SK-N-SH treated with all-trans-retinoic acid at 6 μM for 48 hours (cell line): ENCODE data around the gene ITPRIPL1.

ENCODE experiments used
- ATAC-seq: fragments of 200-7000 bp; cut with Tn5 transposase; 3 replicates; pipeline ENCODE4 v1.9.1; 2020; ENCODE audit warnings: mild to moderate bottlenecking, moderate library complexity
- ARNTL ChIP-seq: fragments of 450-650 bp; formaldehyde crosslinking; IDR thresholded peaks from 2 replicates; pipeline ENCODE4 v1.5.0; 2020; ENCODE audit warnings: low read depth, mild to moderate bottlenecking, moderate library complexity, borderline replicate concordance
- BACH2 ChIP-seq: fragments of 250-450 bp; sonication (Bioruptor Pico); IDR thresholded peaks from 2 replicates; pipeline ENCODE4 v1.9.0; 2021; ENCODE audit warnings: mild to moderate bottlenecking, borderline replicate concordance
- CSDC2 ChIP-seq: fragments of 250-450 bp; sonication (Bioruptor Pico); IDR thresholded peaks from 2 replicates; pipeline ENCODE4 v1.5.0; 2020; ENCODE audit warnings: mild to moderate bottlenecking, moderate library complexity
- ESRRG ChIP-seq: fragments of 250-450 bp; sonication (Bioruptor Pico); IDR thresholded peaks from 2 replicates; pipeline ENCODE4 v1.6.1; 2021; ENCODE audit warnings: mild to moderate bottlenecking
- GLIS3 ChIP-seq: fragments of 250-450 bp; sonication (Bioruptor Pico); IDR thresholded peaks from 2 replicates; pipeline ENCODE4 v1.5.0; 2020; ENCODE audit warnings: mild to moderate bottlenecking, moderate library complexity
- ISL1 ChIP-seq: fragments of 250-450 bp; sonication (Bioruptor Pico); IDR thresholded peaks from 2 replicates; pipeline ENCODE4 v2.1.2; 2022; ENCODE audit warnings: mild to moderate bottlenecking, moderate library complexity
- PPARA ChIP-seq: fragments of 250-450 bp; sonication (Bioruptor Pico); IDR thresholded peaks from 2 replicates; pipeline ENCODE4 v1.5.0; 2020; ENCODE audit warnings: mild to moderate bottlenecking, borderline replicate concordance
- RARB ChIP-seq: fragments of 250-450 bp; sonication (Bioruptor Pico); IDR thresholded peaks from 2 replicates; pipeline ENCODE4 v1.8.0; 2021; ENCODE audit warnings: mild to moderate bottlenecking, moderate library complexity
- SNAI2 ChIP-seq: fragments of 250-450 bp; sonication (Bioruptor Pico); IDR thresholded peaks from 2 replicates; pipeline ENCODE4 v1.5.0; 2020; ENCODE audit warnings: mild to moderate bottlenecking, moderate library complexity
- TCF4 ChIP-seq: fragments of 250-450 bp; sonication (Bioruptor Pico); IDR thresholded peaks from 2 replicates; pipeline ENCODE4 v1.8.0; 2021; ENCODE audit warnings: mild to moderate bottlenecking, moderate library complexity, borderline replicate concordance
- TOX ChIP-seq: fragments of 250-450 bp; sonication (Bioruptor Pico); IDR thresholded peaks from 2 replicates; pipeline ENCODE4 v1.8.0; 2021; ENCODE audit warnings: mild to moderate bottlenecking, moderate library complexity, borderline replicate concordance
- ZC3H10 ChIP-seq: fragments of 250-450 bp; sonication (Bioruptor Pico); IDR thresholded peaks from 2 replicates; pipeline ENCODE4 v1.5.1; 2021; ENCODE audit warnings: mild to moderate bottlenecking, moderate library complexity
- ZFP3 ChIP-seq: fragments of 250-450 bp; sonication (Bioruptor Pico); IDR thresholded peaks from 2 replicates; pipeline ENCODE4 v1.5.0; 2020; ENCODE audit warnings: mild to moderate bottlenecking, moderate library complexity
- ZFP30 ChIP-seq: fragments of 450-650 bp; formaldehyde crosslinking; IDR thresholded peaks from 2 replicates; pipeline ENCODE4 v1.5.0; 2022; ENCODE audit warnings: mild to moderate bottlenecking, moderate library complexity
- ZNF565 ChIP-seq: fragments of 450-650 bp; formaldehyde crosslinking; conservative IDR thresholded peaks from 2 replicates; pipeline ENCODE4 v1.5.0; 2020; ENCODE audit warnings: low read depth, mild to moderate bottlenecking, moderate library complexity
- ZNF70 ChIP-seq: fragments of 450-650 bp; formaldehyde crosslinking; IDR thresholded peaks from 2 replicates; pipeline ENCODE4 v1.5.0; 2020; ENCODE audit warnings: mild to moderate bottlenecking, moderate library complexity
- ZNF8 ChIP-seq: fragments of 450-650 bp; formaldehyde crosslinking; IDR thresholded peaks from 2 replicates; pipeline ENCODE4 v1.5.0; 2020; ENCODE audit warnings: mild to moderate bottlenecking, moderate library complexity
- TF ChIP-seq, protein P1 (sequence below): fragments of 250-450 bp; sonication (Bioruptor Pico); IDR thresholded peaks from 2 replicates; pipeline ENCODE4 v1.8.0; 2020; ENCODE audit warnings: mild to moderate bottlenecking, moderate library complexity, borderline replicate concordance
- TF ChIP-seq, protein P2 (sequence below): fragments of 250-450 bp; sonication (Bioruptor Pico); IDR thresholded peaks from 2 replicates; pipeline ENCODE4 v1.8.0; 2021; ENCODE audit warnings: low read depth, mild to moderate bottlenecking, moderate library complexity, borderline replicate concordance
- TF ChIP-seq, protein P3 (sequence below): fragments of 250-450 bp; sonication (Bioruptor Pico); IDR thresholded peaks from 2 replicates; pipeline ENCODE4 v1.5.1; 2020; ENCODE audit warnings: low read depth, mild to moderate bottlenecking, moderate library complexity

ITPRIPL1 gene

DNA sequence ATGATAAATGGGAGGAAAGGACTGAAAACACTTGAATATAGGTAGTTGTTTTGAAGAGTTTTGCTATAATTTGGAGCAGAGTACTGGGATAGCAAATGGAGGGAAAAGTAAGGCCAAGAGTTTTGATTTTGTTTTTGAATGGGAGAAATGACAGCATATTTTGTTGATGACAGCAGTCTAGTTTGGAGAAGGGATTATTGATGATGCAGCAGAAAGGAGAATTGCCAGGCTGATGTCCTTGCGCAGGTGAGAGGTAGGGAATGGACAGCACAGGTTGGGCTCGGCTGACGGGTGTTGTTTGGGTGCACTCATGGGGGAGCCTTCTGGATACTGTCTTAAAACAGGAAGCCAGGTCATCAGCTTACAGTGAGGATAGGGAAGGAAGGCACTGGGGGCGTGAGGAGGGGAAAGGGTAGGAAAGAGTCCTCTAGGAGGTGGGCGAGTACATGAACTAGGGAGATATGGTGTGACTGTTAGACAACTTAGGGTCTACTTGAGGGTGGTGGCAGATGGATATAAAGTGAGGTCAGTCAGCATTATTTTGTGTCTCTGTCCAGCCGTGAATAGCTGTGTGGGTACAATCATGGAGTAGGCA, 20.8 kb downstream of the ITPRIPL1 start:
- TF ChIP-seq TCF4 (CRISPR knock-in tag): no peak
- no peak for TF ChIP-seq PPARA
- TF ChIP-seq SNAI2: no peak
- TF ChIP-seq GLIS3 (CRISPR knock-in tag): no peak
- no peak for TF ChIP-seq ZNF8 (CRISPR knock-in tag)
- TF ChIP-seq, protein P1, sequence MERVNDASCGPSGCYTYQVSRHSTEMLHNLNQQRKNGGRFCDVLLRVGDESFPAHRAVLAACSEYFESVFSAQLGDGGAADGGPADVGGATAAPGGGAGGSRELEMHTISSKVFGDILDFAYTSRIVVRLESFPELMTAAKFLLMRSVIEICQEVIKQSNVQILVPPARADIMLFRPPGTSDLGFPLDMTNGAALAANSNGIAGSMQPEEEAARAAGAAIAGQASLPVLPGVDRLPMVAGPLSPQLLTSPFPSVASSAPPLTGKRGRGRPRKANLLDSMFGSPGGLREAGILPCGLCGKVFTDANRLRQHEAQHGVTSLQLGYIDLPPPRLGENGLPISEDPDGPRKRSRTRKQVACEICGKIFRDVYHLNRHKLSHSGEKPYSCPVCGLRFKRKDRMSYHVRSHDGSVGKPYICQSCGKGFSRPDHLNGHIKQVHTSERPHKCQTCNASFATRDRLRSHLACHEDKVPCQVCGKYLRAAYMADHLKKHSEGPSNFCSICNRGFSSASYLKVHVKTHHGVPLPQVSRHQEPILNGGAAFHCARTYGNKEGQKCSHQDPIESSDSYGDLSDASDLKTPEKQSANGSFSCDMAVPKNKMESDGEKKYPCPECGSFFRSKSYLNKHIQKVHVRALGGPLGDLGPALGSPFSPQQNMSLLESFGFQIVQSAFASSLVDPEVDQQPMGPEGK (CRISPR knock-in tag): no peak
- no peak for TF ChIP-seq ISL1 (CRISPR knock-in tag)
- TF ChIP-seq ZFP3 (CRISPR knock-in tag): no peak
- TF ChIP-seq ZC3H10 (CRISPR knock-in tag): no peak
- no peak for TF ChIP-seq BACH2 (CRISPR knock-in tag)
- no peak for TF ChIP-seq ESRRG (CRISPR knock-in tag)
- TF ChIP-seq, all 23 proteins: peak for 0
- ATAC-seq: no peak

DNA sequence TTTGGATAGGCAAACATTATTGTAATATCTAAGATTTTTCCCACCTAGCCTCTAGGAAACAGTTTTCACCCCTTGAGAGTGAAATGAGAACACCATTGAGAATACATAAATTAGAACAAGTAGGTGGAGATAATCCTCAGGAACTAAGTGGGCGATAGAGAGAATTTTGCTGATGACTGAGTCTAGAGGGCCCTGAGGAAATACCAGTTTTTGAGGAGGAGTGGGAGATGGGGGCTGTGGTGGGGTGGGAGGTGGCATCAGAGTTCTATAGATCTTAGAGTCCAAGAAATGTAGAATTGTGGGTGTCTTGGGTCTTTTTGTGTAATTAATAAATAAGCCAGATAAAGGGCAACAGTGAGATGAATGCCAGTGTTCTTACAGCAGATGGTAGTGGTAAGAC, 22.3 kb downstream of the ITPRIPL1 start:
- ATAC-seq: no peak
- no peak for TF ChIP-seq TCF4 (CRISPR knock-in tag)
- no peak for TF ChIP-seq RARB (CRISPR knock-in tag)
- no peak for TF ChIP-seq ZFP3 (CRISPR knock-in tag)
- TF ChIP-seq ZFP30 (CRISPR knock-in tag): no peak
- TF ChIP-seq, protein P1 (CRISPR knock-in tag): no peak
- TF ChIP-seq, protein P2, sequence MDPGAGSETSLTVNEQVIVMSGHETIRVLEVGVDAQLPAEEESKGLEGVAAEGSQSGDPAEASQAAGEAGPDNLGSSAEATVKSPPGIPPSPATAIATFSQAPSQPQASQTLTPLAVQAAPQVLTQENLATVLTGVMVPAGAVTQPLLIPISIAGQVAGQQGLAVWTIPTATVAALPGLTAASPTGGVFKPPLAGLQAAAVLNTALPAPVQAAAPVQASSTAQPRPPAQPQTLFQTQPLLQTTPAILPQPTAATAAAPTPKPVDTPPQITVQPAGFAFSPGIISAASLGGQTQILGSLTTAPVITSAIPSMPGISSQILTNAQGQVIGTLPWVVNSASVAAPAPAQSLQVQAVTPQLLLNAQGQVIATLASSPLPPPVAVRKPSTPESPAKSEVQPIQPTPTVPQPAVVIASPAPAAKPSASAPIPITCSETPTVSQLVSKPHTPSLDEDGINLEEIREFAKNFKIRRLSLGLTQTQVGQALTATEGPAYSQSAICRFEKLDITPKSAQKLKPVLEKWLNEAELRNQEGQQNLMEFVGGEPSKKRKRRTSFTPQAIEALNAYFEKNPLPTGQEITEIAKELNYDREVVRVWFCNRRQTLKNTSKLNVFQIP (CRISPR knock-in tag): no peak
- TF ChIP-seq, protein P3, sequence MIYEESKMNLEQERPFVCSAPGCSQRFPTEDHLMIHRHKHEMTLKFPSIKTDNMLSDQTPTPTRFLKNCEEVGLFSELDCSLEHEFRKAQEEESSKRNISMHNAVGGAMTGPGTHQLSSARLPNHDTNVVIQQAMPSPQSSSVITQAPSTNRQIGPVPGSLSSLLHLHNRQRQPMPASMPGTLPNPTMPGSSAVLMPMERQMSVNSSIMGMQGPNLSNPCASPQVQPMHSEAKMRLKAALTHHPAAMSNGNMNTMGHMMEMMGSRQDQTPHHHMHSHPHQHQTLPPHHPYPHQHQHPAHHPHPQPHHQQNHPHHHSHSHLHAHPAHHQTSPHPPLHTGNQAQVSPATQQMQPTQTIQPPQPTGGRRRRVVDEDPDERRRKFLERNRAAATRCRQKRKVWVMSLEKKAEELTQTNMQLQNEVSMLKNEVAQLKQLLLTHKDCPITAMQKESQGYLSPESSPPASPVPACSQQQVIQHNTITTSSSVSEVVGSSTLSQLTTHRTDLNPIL (CRISPR knock-in tag): no peak
- no peak for TF ChIP-seq ZNF70

DNA sequence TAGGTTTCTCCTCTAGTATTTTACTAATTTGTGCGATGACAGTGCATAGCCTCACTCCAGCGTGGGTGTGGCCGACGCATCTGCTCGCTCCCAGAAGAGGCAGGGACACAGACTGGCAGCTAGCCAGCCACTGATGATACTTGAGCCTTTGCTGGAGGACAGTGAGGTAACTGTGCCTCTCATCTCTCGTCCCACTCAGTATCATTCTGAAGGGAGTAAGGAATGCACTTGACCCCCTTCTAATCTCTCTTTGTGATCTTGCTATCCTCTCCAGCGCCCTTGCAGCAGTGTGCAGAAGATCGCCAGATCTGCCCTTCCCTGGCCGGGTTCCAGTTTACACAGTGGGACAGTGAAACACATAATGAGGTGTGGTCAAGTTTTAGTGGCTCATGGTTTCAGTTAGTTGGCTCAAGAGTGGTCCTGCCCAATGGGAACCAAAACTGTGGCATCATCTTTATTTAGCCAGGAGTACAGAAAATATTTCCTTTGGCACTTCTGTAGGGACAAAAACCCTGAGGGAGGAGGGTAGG, 28.0 kb downstream of the ITPRIPL1 start:
- ATAC-seq: peak; percentile 80
- TF ChIP-seq, protein P3 (CRISPR knock-in tag): no peak
- TF ChIP-seq CSDC2 (CRISPR knock-in tag): peak; percentile 61; the same call in 1 of the 2 replicates

DNA sequence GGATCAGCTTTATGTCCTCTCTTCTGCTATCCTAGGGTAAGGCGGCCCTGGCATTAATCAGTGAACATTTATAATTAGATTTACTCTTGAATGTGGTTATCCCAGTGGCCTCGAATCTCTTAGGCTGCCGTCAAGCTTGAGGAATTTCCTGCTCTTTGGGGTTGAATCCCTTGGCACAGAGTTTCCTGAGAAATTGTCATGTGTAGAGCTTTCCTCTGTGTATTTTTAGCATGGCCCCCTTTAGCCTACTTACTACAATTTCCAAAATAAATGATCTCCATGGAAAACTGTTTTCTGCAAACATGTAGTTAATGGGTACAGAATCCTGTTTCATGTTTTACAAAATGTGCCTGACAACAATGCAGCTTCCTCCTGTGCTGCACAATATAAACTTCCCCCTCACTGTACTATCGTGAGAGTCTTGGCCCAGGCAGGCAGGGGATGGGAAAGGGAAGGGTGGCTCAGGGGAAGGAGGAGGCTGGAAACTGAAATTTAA, 28.5 kb downstream of the ITPRIPL1 start:
- peak; percentile 92 for ATAC-seq
- TF ChIP-seq TOX (CRISPR knock-in tag) (no peak), ISL1 (CRISPR knock-in tag) (peak; percentile 70), TCF4 (CRISPR knock-in tag) (no peak), ARNTL (CRISPR knock-in tag) (no peak), CSDC2 (CRISPR knock-in tag) (0 out of 2 replicates have a peak, but pooled peaks have one; percentile 14), ZNF565 (no peak), ZC3H10 (CRISPR knock-in tag) (no peak)
- TF ChIP-seq, protein P3 (CRISPR knock-in tag): peak; percentile 79
